GM12878 (cell line): ENCODE results near the gene TIMM17A. TPM values are rescaled to one million over a fixed set of nuclear protein-coding genes. Genes with fewer than 3 reads are reported as not detected.

Source experiments
- ATAC-seq: fragments of 200-7000 bp; cut with Tn5 transposase; 3 replicates; pipeline ENCODE4 v1.9.1; 2020; ENCODE audit warnings: mild to moderate bottlenecking, moderate library complexity
- BruUV-seq: library from RNA; stranded (reverse); fragments of 400-500 nt; replicated peaks from 2 replicates; lab custom pipeline; 2021; lab: Mats Ljungman, UMichigan
- CTCF ChIA-PET: fragments of 300-600 bp; sonication (Branson Sonifier 250); formaldehyde crosslinking; extraction: SDS; loops from one replicate; lab custom pipeline; 2021; ENCODE audit warnings: inconsistent platforms; lab: Yijun Ruan, JAX
- POLR2A ChIA-PET: fragments of 350-600 bp; formaldehyde crosslinking; extraction: SDS; loops from one replicate; lab custom pipeline; 2021; ENCODE audit warnings: inconsistent platforms; lab: Charles Lee
- RAD21 ChIA-PET: fragments of 300-600 bp; sonication (Branson Sonifier 250); formaldehyde crosslinking; loops from one replicate; lab custom pipeline; 2023; ENCODE audit warnings: antibody characterized with exemption; ENCODE audit not compliant: unreplicated experiment; lab: Charles Lee
- SMC1A ChIA-PET: fragments of 300-600 bp; sonication (Branson Sonifier 250); formaldehyde crosslinking; loops from one replicate; lab custom pipeline; 2023; ENCODE audit not compliant: unreplicated experiment, uncharacterized antibody; lab: Charles Lee
- DNase-seq: peaks from one replicate; pipeline ENCODE4 v3.0.0-alpha.2; 2011; ENCODE audit warnings: low read depth, low spot score
- FAIRE-seq: peaks from 3 replicates; lab custom pipeline; 2011; peaks lifted over from hg19 to GRCh38; lab: Jason Lieb, UNC
- H2AFZ ChIP-seq: 2 replicates; pipeline ENCODE4 v1.6.0; 2011; ENCODE audit warnings: low read depth, low read length, control low read depth; ENCODE audit not compliant: control insufficient read depth
- H3K27ac ChIP-seq: 2 replicates; pipeline ENCODE4 v1.5.1; 2011; ENCODE audit warnings: control low read depth; ENCODE audit not compliant: control insufficient read depth, insufficient read depth
- H3K27me3 ChIP-seq, 2 experiments: replicated peaks in 1 of 2; 2 replicates each; pipeline versions ENCODE4 v1.6.0 to v1.6.1; 2011; ENCODE audit warnings: low read length in 1 of 2; ENCODE audit not compliant: control insufficient read depth in 2 of 2, insufficient read depth in 2 of 2
- H3K36me3 ChIP-seq, 2 experiments: 2 replicates each; pipeline ENCODE4 v1.5.1; 2011; ENCODE audit warnings: low read length in 1 of 2; ENCODE audit not compliant: control insufficient read depth in 2 of 2, insufficient read depth in 2 of 2
- H3K4me1 ChIP-seq: 2 replicates; pipeline ENCODE4 v1.6.1; 2011; ENCODE audit warnings: mild to moderate bottlenecking, low read length, moderate library complexity, mixed read lengths; ENCODE audit not compliant: control insufficient read depth, insufficient read depth
- H3K4me2 ChIP-seq: 2 replicates; pipeline ENCODE4 v1.6.0; 2011; ENCODE audit warnings: control low read depth; ENCODE audit not compliant: control insufficient read depth, insufficient read depth
- H3K4me3 ChIP-seq: fragments of 200-600 bp; sonication (generic); 2 replicates; pipeline ENCODE4 v1.5.1; 2016
- H3K79me2 ChIP-seq: 2 replicates; pipeline ENCODE4 v1.6.0; 2011; ENCODE audit warnings: low read length; ENCODE audit not compliant: control insufficient read depth, insufficient read depth
- H3K9ac ChIP-seq: 2 replicates; pipeline ENCODE4 v1.8.0; 2011; ENCODE audit warnings: low read length, control low read depth, mixed read lengths; ENCODE audit not compliant: control insufficient read depth, insufficient read depth
- H3K9me3 ChIP-seq: replicated peaks from 3 replicates; pipeline ENCODE4 v1.5.1; 2011; ENCODE audit warnings: mild to moderate bottlenecking, low read length; ENCODE audit not compliant: control insufficient read depth, insufficient read depth
- H4K20me1 ChIP-seq: 2 replicates; pipeline ENCODE4 v1.6.0; 2011; ENCODE audit not compliant: control insufficient read depth, insufficient read depth
- E2F4 ChIP-seq: IDR thresholded peaks from 2 replicates; pipeline ENCODE4 v1.6.1; 2012; ENCODE audit warnings: low read depth, low read length, improper control_type of control experiment
- EED ChIP-seq: sonication (generic); IDR thresholded peaks from 2 replicates; pipeline ENCODE4 v1.6.1; 2016; ENCODE audit warnings: antibody characterized with exemption, low read depth
- EP300 ChIP-seq, 2 experiments: fragments of 150-350 bp in 1 of 2; IDR thresholded peaks; 2 replicates each; pipeline ENCODE4 v1.6.1; 2011 to 2012; ENCODE audit warnings: low read depth in 2 of 2, low read length in 2 of 2, borderline replicate concordance in 1 of 2, improper control_type of control experiment in 1 of 2, inconsistent platforms in 1 of 2; ENCODE audit not compliant: control insufficient read depth in 1 of 2
- ESRRA ChIP-seq: IDR thresholded peaks from 2 replicates; pipeline ENCODE4 v1.6.1; 2012; ENCODE audit warnings: mild to moderate bottlenecking, low read length, improper control_type of control experiment
- HDAC6 ChIP-seq: fragments of 200-600 bp; sonication (generic); IDR thresholded peaks from one replicate; pipeline ENCODE4 v1.8.0; 2017; ENCODE audit warnings: antibody characterized with exemption; ENCODE audit not compliant: unreplicated experiment
- IRF4 ChIP-seq: IDR thresholded peaks from 2 replicates; pipeline ENCODE4 v1.6.1; 2011; ENCODE audit warnings: low read depth, low read length
- POU2F2 ChIP-seq: IDR thresholded peaks from 3 replicates; pipeline ENCODE4 v1.6.1; 2011; ENCODE audit warnings: low read depth, mild to moderate bottlenecking, low read length, borderline replicate concordance
- RAD51 ChIP-seq: fragments of 450-650 bp; IDR thresholded peaks from 2 replicates; pipeline ENCODE4 v1.6.1; 2016; ENCODE audit warnings: moderate library complexity, mild to moderate bottlenecking, inconsistent platforms
- WGBS: methylation state at CpG from one replicate; pipeline ENCODE4 v1.1.6; 2016; ENCODE audit warnings: low lambda C conversion rate; ENCODE audit not compliant: insufficient replicate concordance, insufficient coverage; ENCODE audit errors: missing lambda C conversion rate; 5-methylcytosine and 5-hydroxymethylcytosine counted together
- in situ Hi-C: fragments of 300-500 bp; cut with MboI; formaldehyde crosslinking; loops from 9 replicates; pipeline ENCODE4 v1.14.3; 2018; ENCODE audit warnings: mixed read lengths
- intact Hi-C: fragments of 100-400 bp; cut with micrococcal nuclease; formaldehyde crosslinking; loops from one replicate; pipeline ENCODE4 v1.14.2; 2022; ENCODE audit not compliant: unreplicated experiment
- polyA plus RNA-seq, 11 experiments: library from polyadenylated mRNA; depleted of rRNA in 4 of 11; unstranded in 6 of 11; stranded (reverse) in 5 of 11; fragments of >200 nt; fragmentation: Nextera tagmentation in 4 of 11; fragmentation: Illumina TruSeq in 1 of 11; extraction: Ambion mirVana in 4 of 11; extraction: Trizol in 1 of 11; gene quantifications; 1 replicate in 1 of 11; 2 replicates in 10 of 11; pipeline versions ENCODE4 v1.2.1 to v1.2.3, GENCODE V29; 2011 to 2016; ENCODE audit warnings: inconsistent platforms in 2 of 11, missing spikeins in 2 of 11, low read depth in 1 of 11
- total RNA-seq, 4 experiments: library from RNA; depleted of rRNA in 3 of 4; stranded (reverse); fragments of >200 nt in 3 of 4; fragmentation: Illumina TruSeq in 1 of 4; extraction: Trizol in 1 of 4; gene quantifications; 2 replicates each; pipeline versions ENCODE4 v1.2.1 to v1.2.3, GENCODE V29; 2013 to 2021

The TIMM17A gene
- total and polyA plus RNA-seq, 10 of the 15 experiments (the other 5 are each of a cell fraction or from before 2014, with no cell fraction given) = 68.6 to 357 (median 92.4) TPM

DNA sequence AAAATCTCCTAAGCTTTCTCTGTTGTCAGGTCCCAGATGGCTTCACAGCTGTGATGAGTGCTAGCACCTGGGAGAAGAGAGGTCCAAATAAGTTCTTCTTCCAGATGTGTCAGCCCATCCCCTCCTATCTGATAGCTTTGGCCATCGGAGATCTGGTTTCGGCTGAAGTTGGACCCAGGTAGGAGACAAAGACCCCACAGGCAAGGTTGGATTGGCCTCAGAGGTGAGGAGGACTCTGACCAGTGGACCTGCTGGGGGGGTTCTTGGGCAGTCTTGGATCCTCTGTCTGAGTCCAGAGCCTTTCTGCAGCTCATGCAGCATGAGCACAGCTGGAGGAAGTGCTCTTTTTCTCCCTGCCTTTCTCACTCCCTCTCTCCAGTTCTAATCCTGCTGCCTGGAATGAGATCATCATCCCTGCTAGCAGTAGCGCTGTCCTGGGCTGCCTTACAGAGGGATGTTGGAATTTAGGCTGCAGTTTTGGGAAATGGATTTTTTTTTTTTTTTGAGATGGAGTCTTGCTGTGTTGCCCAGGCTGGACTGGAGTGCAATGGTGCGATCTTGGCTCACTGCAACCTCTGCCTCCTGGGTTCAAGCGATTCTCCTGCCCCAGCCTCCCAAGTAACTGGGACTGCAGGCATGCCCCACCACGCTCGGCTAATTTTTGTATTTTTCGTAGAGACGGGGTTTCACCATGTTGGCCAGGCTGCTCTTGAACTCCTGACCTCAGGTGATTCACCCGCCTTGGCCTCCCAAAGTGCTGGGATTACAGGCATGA is 34.2 kb downstream of the TIMM17A start:
- no TSS peak for BruUV-seq
- H3K79me2 ChIP-seq = peaks cover 2% of the 10 kb centered on the region
- ATAC-seq (no peak), DNase-seq (no peak), FAIRE-seq (no peak)
- in situ Hi-C loops (no loop called here), intact Hi-C loops (no loop called here)
- H2AFZ ChIP-seq = no peak overlapping the region
- H3K9me3 ChIP-seq = no peaks in the 10 kb centered on the region
- CTCF ChIA-PET = interaction anchor here (2.5 kb wide), 1 partner anchor 10 kb away, joined by 21 read pairs; no protein-coding TSS in a partner anchor
- H3K4me3 ChIP-seq = no peak overlapping the region
- POLR2A ChIA-PET = interaction anchor here (0.6 kb wide), 1 partner anchor 335 kb away, joined by 8 read pairs; no protein-coding TSS in a partner anchor
- no peaks in the 10 kb centered on the region for H4K20me1 ChIP-seq
- no peaks in the 10 kb centered on the region for H3K27me3 ChIP-seq
- no peak overlapping the region for H3K4me2 ChIP-seq
- H3K36me3 ChIP-seq = peaks cover 4 to 9% of the 10 kb centered on the region in 2 experiments; a peak in 3 of 4 replicates
- H3K9ac ChIP-seq = no peak overlapping the region
- RAD21 ChIA-PET = no interaction called here
- H3K27ac ChIP-seq = no peak overlapping the region
- SMC1A ChIA-PET = no interaction called here
- WGBS = 98% methylated on average over 10 of the region's 10 CpGs
- TF ChIP-seq RAD51 (no peak), ESRRA (no peak), EP300 (IDR thresholded peaks at IDR 0.05; ENCODE audit: borderline replicate concordance in 1 of 2, control insufficient read depth in 1 of 2, low read depth in 2 of 2, low read length in 2 of 2) (no peak), IRF4 (no peak), EED (no peak)
- H3K4me1 ChIP-seq = no peaks in the 10 kb centered on the region

GRCh38 chr1:201990427-201990826 is 35.1 kb downstream of the TIMM17A start:
- Histone ChIP-seq H4K20me1 (no peaks in the 10 kb centered on the region), H3K79me2 (peaks cover 2% of the 10 kb centered on the region), H3K4me2 (no peak overlapping the region), H3K27ac (no peak overlapping the region), H3K27me3 (no peaks in the 10 kb centered on the region), H3K4me1 (no peaks in the 10 kb centered on the region), H3K9me3 (no peaks in the 10 kb centered on the region), H3K36me3 (peaks cover 4 to 9% of the 10 kb centered on the region in 2 experiments; a peak in 3 of 4 replicates), H2AFZ (no peak overlapping the region), H3K9ac (no peak overlapping the region), H3K4me3 (no peak overlapping the region)
- DNase-seq = no peak
- RAD21 ChIA-PET = no interaction called here
- intact Hi-C loops (no loop called here), in situ Hi-C loops (no loop called here)
- ATAC-seq = no peak
- 89% methylated on average over 6 of the region's 6 CpGs for WGBS
- FAIRE-seq = no peak
- TF ChIP-seq HDAC6 (no peak), POU2F2 (no peak), E2F4 (no peak)
- POLR2A ChIA-PET = no interaction called here
- SMC1A ChIA-PET = no interaction called here
- CTCF ChIA-PET = no interaction called here
- BruUV-seq = TSS peak; percentile 6
